GM13977 (cell line): ENCODE data around the gene DDX3X.

Experiments
- DNase-seq: peaks from one replicate; pipeline ENCODE4 v3.0.0; 2012; ENCODE audit warnings: low spot score
- in situ Hi-C: fragments of 300-500 bp; cut with MboI; formaldehyde crosslinking; loops from one replicate; pipeline ENCODE4 v1.12.0; 2022; ENCODE audit warnings: low sequenced_read_pairs, low pct_unique_long_range_greater_than_20kb, mixed read lengths, inconsistent platforms; ENCODE audit not compliant: unreplicated experiment
- TF ChIP-seq, protein P1 (sequence below): IDR thresholded peaks from 2 replicates; pipeline ENCODE4 v1.5.1; 2012; ENCODE audit warnings: mild to moderate bottlenecking, control low read depth; ENCODE audit not compliant: insufficient read depth; ENCODE audit errors: extremely low read depth, missing control alignments

DDX3X gene

DNA sequence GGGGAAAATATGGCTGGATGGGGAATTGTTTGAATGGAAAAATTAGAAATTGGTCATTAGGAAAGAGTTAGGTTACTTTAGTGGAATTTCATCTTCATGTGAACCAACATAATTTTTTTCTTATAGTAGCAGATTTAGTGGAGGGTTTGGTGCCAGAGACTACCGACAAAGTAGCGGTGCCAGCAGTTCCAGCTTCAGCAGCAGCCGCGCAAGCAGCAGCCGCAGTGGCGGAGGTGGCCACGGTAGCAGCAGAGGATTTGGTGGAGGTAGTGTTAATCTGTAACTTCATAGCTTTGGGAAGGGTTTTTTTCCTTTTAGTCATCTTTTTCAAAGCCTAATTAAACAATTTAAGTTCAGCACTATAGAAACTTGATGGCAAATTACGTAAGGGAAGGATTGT is 13.2 kb downstream of the DDX3X start:
- no peak for DNase-seq
- TF ChIP-seq, protein P1, sequence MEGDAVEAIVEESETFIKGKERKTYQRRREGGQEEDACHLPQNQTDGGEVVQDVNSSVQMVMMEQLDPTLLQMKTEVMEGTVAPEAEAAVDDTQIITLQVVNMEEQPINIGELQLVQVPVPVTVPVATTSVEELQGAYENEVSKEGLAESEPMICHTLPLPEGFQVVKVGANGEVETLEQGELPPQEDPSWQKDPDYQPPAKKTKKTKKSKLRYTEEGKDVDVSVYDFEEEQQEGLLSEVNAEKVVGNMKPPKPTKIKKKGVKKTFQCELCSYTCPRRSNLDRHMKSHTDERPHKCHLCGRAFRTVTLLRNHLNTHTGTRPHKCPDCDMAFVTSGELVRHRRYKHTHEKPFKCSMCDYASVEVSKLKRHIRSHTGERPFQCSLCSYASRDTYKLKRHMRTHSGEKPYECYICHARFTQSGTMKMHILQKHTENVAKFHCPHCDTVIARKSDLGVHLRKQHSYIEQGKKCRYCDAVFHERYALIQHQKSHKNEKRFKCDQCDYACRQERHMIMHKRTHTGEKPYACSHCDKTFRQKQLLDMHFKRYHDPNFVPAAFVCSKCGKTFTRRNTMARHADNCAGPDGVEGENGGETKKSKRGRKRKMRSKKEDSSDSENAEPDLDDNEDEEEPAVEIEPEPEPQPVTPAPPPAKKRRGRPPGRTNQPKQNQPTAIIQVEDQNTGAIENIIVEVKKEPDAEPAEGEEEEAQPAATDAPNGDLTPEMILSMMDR, result no peak
- in situ Hi-C loops, result no loop called here

DNA sequence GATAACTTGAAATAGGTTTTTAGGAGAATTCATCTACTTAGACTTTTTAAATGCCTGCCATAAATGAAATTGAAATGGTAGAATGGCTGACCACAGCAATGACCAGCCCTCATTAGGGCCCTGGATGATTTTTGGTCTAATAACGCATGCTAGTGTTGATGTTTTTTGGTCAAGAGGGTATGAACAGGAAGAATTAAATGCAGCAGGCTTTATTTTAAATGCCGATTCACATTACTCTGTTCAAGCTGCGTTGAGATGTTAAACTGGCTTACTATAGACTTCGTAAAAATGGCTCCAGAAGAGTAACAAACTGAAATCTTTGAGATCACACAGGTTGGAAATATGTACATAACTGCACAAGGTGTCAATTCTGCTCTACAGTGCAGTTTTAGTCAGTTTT is 14.6 kb downstream of the DDX3X start:
- in situ Hi-C loops, result no loop called here
- DNase-seq, result no peak
- TF ChIP-seq, protein P1, result no peak

DNA sequence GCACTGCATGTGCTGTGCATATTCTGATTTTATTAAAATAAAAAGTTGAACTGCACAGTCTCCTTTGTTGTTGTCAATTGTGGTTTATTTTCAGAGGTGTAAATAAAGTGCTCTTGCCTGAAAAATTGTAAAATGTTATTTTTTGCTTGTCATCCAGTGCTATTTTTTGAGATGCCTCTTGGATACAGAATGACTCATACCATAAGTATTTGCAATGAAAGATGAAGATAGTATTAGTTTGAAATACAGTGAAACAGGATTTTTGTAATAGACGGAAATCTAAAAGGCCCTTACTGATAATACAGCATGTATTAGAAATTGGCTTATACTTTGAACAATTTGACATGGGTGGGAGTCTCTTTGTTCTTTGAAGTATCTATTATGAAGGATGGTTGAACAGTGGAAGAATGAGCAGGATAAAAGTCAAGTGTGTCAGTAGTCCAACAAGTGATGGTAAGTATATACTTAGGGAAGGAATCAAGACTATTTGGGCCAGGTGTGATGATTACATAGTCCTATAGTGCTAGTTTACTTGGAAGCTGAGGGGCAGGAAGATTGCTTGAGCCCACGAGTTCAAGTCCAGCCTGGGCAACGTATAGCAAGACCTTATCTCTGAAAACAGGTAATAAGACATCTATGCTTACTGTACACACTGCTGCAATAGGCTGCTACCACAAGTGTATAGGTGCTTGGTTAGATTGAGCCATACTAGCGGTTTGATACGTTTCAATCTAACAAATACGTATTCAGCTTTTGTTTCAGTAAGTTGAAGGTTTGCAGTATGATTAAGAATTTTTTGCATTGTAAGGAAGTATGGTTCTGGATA is 16.4 kb downstream of the DDX3X start:
- TF ChIP-seq, protein P1, result no peak
- in situ Hi-C loops, result no loop called here
- DNase-seq, result no peak

DNA sequence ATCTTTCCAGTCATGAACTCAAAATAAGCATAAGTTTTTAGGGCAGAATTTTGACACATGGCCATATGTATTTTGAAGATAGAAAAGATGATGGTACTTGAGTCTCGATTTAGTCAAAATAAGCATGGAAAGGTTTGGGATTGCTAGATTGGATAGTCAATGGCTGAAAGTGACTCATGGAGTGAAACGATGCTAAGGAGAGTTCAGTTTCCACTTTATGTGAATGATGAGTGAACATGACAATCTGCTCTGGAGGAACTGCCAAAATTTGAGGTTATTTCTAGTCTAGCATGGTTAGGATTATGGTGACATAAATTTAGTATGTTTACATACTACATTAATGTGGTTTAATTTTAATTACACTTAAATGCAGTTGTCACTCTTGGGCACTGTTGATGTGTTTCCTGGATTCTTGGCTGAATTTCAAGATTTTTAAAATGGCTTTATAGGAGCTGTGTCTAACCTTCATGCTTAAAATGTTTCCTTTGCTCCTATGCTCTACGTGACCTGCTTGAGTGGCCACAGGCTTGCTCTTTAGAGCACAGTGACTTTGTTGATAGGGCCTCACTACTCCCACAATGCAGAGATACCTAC is 17.1 kb downstream of the DDX3X start:
- TF ChIP-seq, protein P1, result no peak
- in situ Hi-C loops, result no loop called here
- no peak for DNase-seq

DNA sequence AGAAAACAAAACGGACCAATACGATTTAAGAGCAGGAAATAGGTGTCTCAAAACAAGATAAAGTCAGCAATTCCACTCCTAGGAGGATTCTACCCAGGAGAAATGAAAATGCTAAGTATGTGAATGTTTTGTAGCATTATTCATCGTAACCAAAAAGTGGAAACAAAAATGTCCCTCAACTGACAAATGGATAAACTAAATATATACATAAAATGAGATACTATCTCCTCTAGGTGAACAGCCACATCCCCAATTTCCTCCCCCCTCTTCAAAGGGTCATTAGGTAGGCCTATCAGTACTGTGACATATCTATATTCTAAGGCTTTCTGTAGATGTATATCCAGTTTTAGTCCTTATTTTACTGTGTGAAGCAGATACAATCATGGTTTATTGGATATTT is 18.0 kb downstream of the DDX3X start:
- no peak for DNase-seq
- in situ Hi-C loops, result no loop called here

DNA sequence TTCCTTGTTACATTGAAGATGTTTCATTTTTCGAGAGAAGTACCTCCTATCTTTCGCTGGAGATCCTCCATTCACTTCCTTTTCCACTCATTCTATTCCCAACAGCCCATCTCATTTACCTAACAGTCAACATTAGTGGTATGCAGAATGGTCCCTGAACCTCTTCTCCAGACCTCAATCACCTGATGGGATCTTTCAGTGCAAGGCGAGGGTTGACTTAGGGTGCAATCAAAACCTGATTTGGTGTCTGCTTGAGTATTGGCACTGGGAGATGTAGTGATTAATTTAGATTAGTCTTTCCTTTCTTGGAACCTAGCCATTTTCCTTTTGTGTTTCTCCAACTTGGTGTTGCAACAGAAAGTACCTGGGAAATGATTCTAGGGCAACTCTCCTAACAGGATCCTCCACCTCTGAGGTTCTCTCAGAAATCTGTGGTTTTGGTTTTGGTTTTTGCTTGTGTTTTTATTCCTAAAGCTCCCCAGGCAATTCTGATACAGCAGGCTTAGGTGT is 18.4 kb downstream of the DDX3X start:
- in situ Hi-C loops, result no loop called here
- DNase-seq, result no peak
- TF ChIP-seq, protein P1, result no peak

More for the DNA sequence above, 18.0 kb downstream of the DDX3X start:
- TF ChIP-seq, protein P1, result no peak
